ENCODE results near the gene ISLR.

The ISLR gene

GRCh38 chr15:74203914-74204431 lies 30.5 kb downstream of the ISLR start:
- TF ChIP-seq CTCF (IDR thresholded peaks at IDR 0.05), result no peak

GRCh38 chr15:74205582-74205947 lies 32.1 kb downstream of the ISLR start:
- TF ChIP-seq CTCF (IDR thresholded peaks at IDR 0.05), result no peak

- no peak for TF ChIP-seq CTCF (IDR thresholded peaks at IDR 0.05)
Measured at GRCh38 chr15:74206801-74207281, 33.3 kb downstream of the ISLR start.

GRCh38 chr15:74207652-74208440 lies 34.3 kb downstream of the ISLR start:
- TF ChIP-seq CTCF (IDR thresholded peaks at IDR 0.05), result no peak

- TF ChIP-seq CTCF (IDR thresholded peaks at IDR 0.05), result no peak
Measured at GRCh38 chr15:74208496-74208895, 35.0 kb downstream of the ISLR start.

GRCh38 chr15:74208901-74209559 lies 35.5 kb downstream of the ISLR start:
- TF ChIP-seq CTCF (IDR thresholded peaks at IDR 0.05), result no peak

GRCh38 chr15:74209560-74209958 lies 36.0 kb downstream of the ISLR start:
- no peak for TF ChIP-seq CTCF (IDR thresholded peaks at IDR 0.05)

Data from LNCAP (cell line).